Activated CD8-positive, alpha-beta T cell treated with anti-CD3 and anti-CD28 coated beads for 36 hours (primary cell): ENCODE measurements around the gene XIRP1. TPM values are rescaled to one million over a fixed set of nuclear protein-coding genes. Genes with fewer than 3 reads are reported as not detected.

Source experiments
- ATAC-seq: fragments of 200-7000 bp; cut with Tn5 transposase; one replicate; pipeline ENCODE4 v1.10.0; 2021; ENCODE audit warnings: mild to moderate bottlenecking, moderate library complexity
- CTCF ChIA-PET: fragments of 350-600 bp; sonication (Branson Sonifier 250); formaldehyde crosslinking; loops from one replicate; lab custom pipeline; 2021; ENCODE audit warnings: antibody characterized with exemption; lab: Charles Lee
- POLR2A ChIA-PET: fragments of 350-600 bp; sonication (Branson Sonifier 250); formaldehyde crosslinking; loops from one replicate; lab custom pipeline; 2021; ENCODE audit warnings: antibody characterized with exemption; lab: Charles Lee
- DNase-seq: peaks from one replicate; pipeline ENCODE4 v3.0.0-alpha.2; 2020
- H3K27ac Mint-ChIP-seq: one replicate; pipeline ENCODE4 v1.8.0; 2021; ENCODE audit warnings: mild to moderate bottlenecking, mixed read lengths
- H3K27me3 Mint-ChIP-seq: one replicate; pipeline ENCODE4 v1.8.0; 2021; ENCODE audit warnings: mixed read lengths
- H3K36me3 Mint-ChIP-seq: one replicate; pipeline ENCODE4 v1.8.0; 2021; ENCODE audit warnings: low read depth, mixed read lengths
- H3K4me1 Mint-ChIP-seq: one replicate; pipeline ENCODE4 v1.8.0; 2021; ENCODE audit warnings: low read depth, mixed read lengths
- H3K4me3 Mint-ChIP-seq: one replicate; pipeline ENCODE4 v1.8.0; 2021; ENCODE audit warnings: mild to moderate bottlenecking, moderate library complexity, mixed read lengths
- H3K9me3 Mint-ChIP-seq: one replicate; pipeline ENCODE4 v1.8.0; 2021; ENCODE audit warnings: mixed read lengths
- CTCF ChIP-seq: fragments of 200-600 bp; IDR thresholded peaks from one replicate; pipeline ENCODE4 v1.8.0; 2022; ENCODE audit warnings: antibody characterized with exemption, mild to moderate bottlenecking
- intact Hi-C: fragments of 100-400 bp; cut with micrococcal nuclease; formaldehyde crosslinking; loops from one replicate; pipeline ENCODE4 v1.10.0; 2022
- total RNA-seq, 2 experiments: library from RNA; stranded (reverse); gene quantifications; one replicate each; pipeline ENCODE4 v1.2.3, GENCODE V29; 2021

The XIRP1 gene
- total RNA-seq, 2 experiments from 2014 or later = 2.5 TPM

- TF ChIP-seq CTCF = peak; percentile 33
- H3K27me3 Mint-ChIP-seq = no peaks in the 10 kb centered on the region
- no peaks in the 10 kb centered on the region for H3K9me3 Mint-ChIP-seq
- DNase-seq (no peak), ATAC-seq (no peak)
- intact Hi-C loops = loop anchor here (5.0 kb wide), 1 partner anchor 34 kb away; no protein-coding TSS in a partner anchor
- no peaks in the 10 kb centered on the region for H3K36me3 Mint-ChIP-seq
- CTCF ChIA-PET = interaction anchor here (0.6 to 1.2 kb wide), 5 partner anchors 9 to 110 kb away, joined by 3 to 7 read pairs (median 3); no protein-coding TSS in a partner anchor
- peak overlapping the region; percentile 71 for H3K27ac Mint-ChIP-seq
- H3K4me1 Mint-ChIP-seq = peaks cover 43% of the 10 kb centered on the region
- POLR2A ChIA-PET = interaction anchor here (0.7 kb wide), 2 partner anchors 12 to 45 kb away, joined by 3 to 4 read pairs; no protein-coding TSS in a partner anchor
- peak overlapping the region; percentile 59 for H3K4me3 Mint-ChIP-seq
Observed at GRCh38 chr3:39181408-39182335, 10.7 kb downstream of the XIRP1 start.

- ChIA-PET POLR2A (interaction anchor here (0.9 kb wide), 1 partner anchor 9 kb away, joined by 3 read pairs; no protein-coding TSS in a partner anchor), CTCF (interaction anchor here (0.9 to 4.7 kb wide), 3 partner anchors 10 to 111 kb away, joined by 3 to 36 read pairs (median 29); no protein-coding TSS in a partner anchor)
- Mint-ChIP-seq H3K36me3 (no peaks in the 10 kb centered on the region), H3K4me1 (peaks cover 52% of the 10 kb centered on the region), H3K27me3 (no peaks in the 10 kb centered on the region), H3K9me3 (no peaks in the 10 kb centered on the region), H3K27ac (peak overlapping the region; percentile 71), H3K4me3 (peak overlapping the region; percentile 69)
- peak; percentile 92 for DNase-seq
- intact Hi-C loops = loop anchor here (5.0 kb wide), 1 partner anchor 33 kb away; no protein-coding TSS in a partner anchor
- ATAC-seq = peak; percentile 79
- no peak for TF ChIP-seq CTCF
Observed at GRCh38 chr3:39180546-39181346, 11.6 kb downstream of the XIRP1 start.

- no peak for TF ChIP-seq CTCF
- Mint-ChIP-seq H3K27me3 (no peaks in the 10 kb centered on the region), H3K4me3 (peak overlapping the region; percentile 69), H3K27ac (peak overlapping the region; percentile 16), H3K4me1 (peaks cover 54% of the 10 kb centered on the region), H3K9me3 (peaks cover 2% of the 10 kb centered on the region), H3K36me3 (no peaks in the 10 kb centered on the region)
- ATAC-seq (peak; percentile 15), DNase-seq (peak; percentile 48)
- POLR2A ChIA-PET = interaction anchor here (0.9 kb wide), 1 partner anchor 10 kb away, joined by 3 read pairs; no protein-coding TSS in a partner anchor
- CTCF ChIA-PET = interaction anchor here (1.0 to 4.7 kb wide), 3 partner anchors 10 to 113 kb away, joined by 4 to 36 read pairs (median 29); no protein-coding TSS in a partner anchor
- intact Hi-C loops = loop anchor here (5.0 kb wide), 1 partner anchor 33 kb away; no protein-coding TSS in a partner anchor
Observed at GRCh38 chr3:39180183-39180545, 12.2 kb downstream of the XIRP1 start.

GRCh38 chr3:39178553-39178952, 13.8 kb downstream of the XIRP1 start:
- intact Hi-C loops = no loop called here
- peak; percentile 55 for DNase-seq

More at GRCh38 chr3:39178553-39178952, 13.8 kb downstream of the XIRP1 start:
- H3K36me3 Mint-ChIP-seq = no peaks in the 10 kb centered on the region
- POLR2A ChIA-PET = interaction anchor here (0.7 to 2.4 kb wide), 7 partner anchors 15 to 113 kb away, joined by 3 to 8 read pairs (median 4); no protein-coding TSS in a partner anchor
- CTCF ChIA-PET = interaction anchor here (0.8 to 4.7 kb wide), 8 partner anchors 9 to 179 kb away, joined by 3 to 36 read pairs (median 4); no protein-coding TSS in a partner anchor
- ATAC-seq = peak; percentile 9
- peaks cover 2% of the 10 kb centered on the region for H3K9me3 Mint-ChIP-seq
- no peaks in the 10 kb centered on the region for H3K27me3 Mint-ChIP-seq
- H3K27ac Mint-ChIP-seq = peak overlapping the region; percentile 84
- H3K4me1 Mint-ChIP-seq = peaks cover 54% of the 10 kb centered on the region
- peak overlapping the region; percentile 69 for H3K4me3 Mint-ChIP-seq
- no peak for TF ChIP-seq CTCF
